ENCODE measurements around the gene SYNDIG1. TPM values are rescaled to one million over a fixed set of nuclear protein-coding genes. Genes with fewer than 3 reads are reported as not detected.

Gene SYNDIG1
- total and polyA plus RNA-seq, 2 donors (not counting 1 experiment from before 2014, with no cell fraction given): not detected

GRCh38 chr20:24669701-24670100, 200.3 kb downstream of the SYNDIG1 start:
- 71% methylated on average over 7 of the region's 7 CpGs for WGBS (ENCODE audit: insufficient coverage)
- peaks cover 1% of the 10 kb centered on the region for H3K4me1 Mint-ChIP-seq
- no peaks in the 10 kb centered on the region for H4K20me1 ChIP-seq (ENCODE audit: control insufficient read depth, insufficient read depth, low read length, poor library complexity, severe bottlenecking)
- TF ChIP-seq, protein P1, sequence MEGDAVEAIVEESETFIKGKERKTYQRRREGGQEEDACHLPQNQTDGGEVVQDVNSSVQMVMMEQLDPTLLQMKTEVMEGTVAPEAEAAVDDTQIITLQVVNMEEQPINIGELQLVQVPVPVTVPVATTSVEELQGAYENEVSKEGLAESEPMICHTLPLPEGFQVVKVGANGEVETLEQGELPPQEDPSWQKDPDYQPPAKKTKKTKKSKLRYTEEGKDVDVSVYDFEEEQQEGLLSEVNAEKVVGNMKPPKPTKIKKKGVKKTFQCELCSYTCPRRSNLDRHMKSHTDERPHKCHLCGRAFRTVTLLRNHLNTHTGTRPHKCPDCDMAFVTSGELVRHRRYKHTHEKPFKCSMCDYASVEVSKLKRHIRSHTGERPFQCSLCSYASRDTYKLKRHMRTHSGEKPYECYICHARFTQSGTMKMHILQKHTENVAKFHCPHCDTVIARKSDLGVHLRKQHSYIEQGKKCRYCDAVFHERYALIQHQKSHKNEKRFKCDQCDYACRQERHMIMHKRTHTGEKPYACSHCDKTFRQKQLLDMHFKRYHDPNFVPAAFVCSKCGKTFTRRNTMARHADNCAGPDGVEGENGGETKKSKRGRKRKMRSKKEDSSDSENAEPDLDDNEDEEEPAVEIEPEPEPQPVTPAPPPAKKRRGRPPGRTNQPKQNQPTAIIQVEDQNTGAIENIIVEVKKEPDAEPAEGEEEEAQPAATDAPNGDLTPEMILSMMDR (IDR thresholded peaks at IDR 0.05): no peak
- no peak for TF ChIP-seq EZH2 (IDR thresholded peaks at IDR 0.05; ENCODE audit: borderline replicate concordance, insufficient read depth, low read depth, low read length, poor library complexity, severe bottlenecking)
- H3K4me3 Mint-ChIP-seq: no peak overlapping the region
- no peaks in the 10 kb centered on the region for H3K27me3 Mint-ChIP-seq
- H3K9ac ChIP-seq (ENCODE audit: low read length): no peak overlapping the region
- no peaks in the 10 kb centered on the region for H3K4me1 ChIP-seq (ENCODE audit: control insufficient read depth in 2 of 2, insufficient read depth in 2 of 2, low read length in 2 of 2)
- ChIA-PET POLR2A (no interaction called here), CTCF (no interaction called here)
- no peak for DNase-seq
- ATAC-seq (ENCODE audit: low read depth): no peak
- H3K4me3 ChIP-seq (ENCODE audit: control extremely low read depth in 1 of 5, extremely low read depth in 1 of 5, insufficient read depth in 1 of 5, low read depth in 2 of 5, low read length in 4 of 5): no peak overlapping the region
- H3K4me2 ChIP-seq (replicated peaks; ENCODE audit: low read depth, low read length, poor library complexity, severe bottlenecking): no peak overlapping the region
- no peaks in the 10 kb centered on the region for H3K9me3 Mint-ChIP-seq (ENCODE audit: insufficient read depth)
- no peak overlapping the region for H3K27ac ChIP-seq (ENCODE audit: low read length in 2 of 2)
- H3K79me2 ChIP-seq (ENCODE audit: control insufficient read depth, insufficient read depth, low read length): no peaks in the 10 kb centered on the region
- H3K27ac Mint-ChIP-seq: no peak overlapping the region
- no peaks in the 10 kb centered on the region for H3K27me3 ChIP-seq (replicated peaks in 1 of 4; ENCODE audit: control extremely low read depth in 1 of 4, control insufficient read depth in 3 of 4, insufficient read depth in 4 of 4, low read length in 3 of 4)
- H2AFZ ChIP-seq (ENCODE audit: insufficient read depth, low read depth, low read length, poor library complexity, severe bottlenecking): no peak overlapping the region
- H3K9me3 ChIP-seq (ENCODE audit: control extremely low read depth in 1 of 3, control insufficient read depth in 2 of 3, insufficient read depth in 1 of 3, low read length in 2 of 3): peaks cover 0 to 4% (median 0%) of the 10 kb centered on the region in 3 donors
- no peaks in the 10 kb centered on the region for H3K36me3 ChIP-seq (replicated peaks in 1 of 2; ENCODE audit: control extremely low read depth in 1 of 2, control insufficient read depth in 1 of 2, extremely low read depth in 1 of 2, insufficient read depth in 2 of 2, low read length in 1 of 2)
- intact Hi-C loops (cut with micrococcal nuclease): no loop called here

GRCh38 chr20:24670341-24670872, 201.0 kb downstream of the SYNDIG1 start:
- ATAC-seq (ENCODE audit: low read depth): no peak
- no peak for TF ChIP-seq EZH2 (IDR thresholded peaks at IDR 0.05; ENCODE audit: borderline replicate concordance, insufficient read depth, low read depth, low read length, poor library complexity, severe bottlenecking)
- peaks cover 1% of the 10 kb centered on the region for H3K4me1 Mint-ChIP-seq
- H3K9ac ChIP-seq (ENCODE audit: low read length): no peak overlapping the region
- no peaks in the 10 kb centered on the region for H4K20me1 ChIP-seq (ENCODE audit: control insufficient read depth, insufficient read depth, low read length, poor library complexity, severe bottlenecking)
- H2AFZ ChIP-seq (ENCODE audit: insufficient read depth, low read depth, low read length, poor library complexity, severe bottlenecking): no peak overlapping the region
- no peaks in the 10 kb centered on the region for H3K27me3 Mint-ChIP-seq
- no peak overlapping the region for H3K4me3 ChIP-seq (ENCODE audit: control extremely low read depth in 1 of 5, extremely low read depth in 1 of 5, insufficient read depth in 1 of 5, low read depth in 2 of 5, low read length in 4 of 5)
- no peaks in the 10 kb centered on the region for H3K27me3 ChIP-seq (replicated peaks in 1 of 4; ENCODE audit: control extremely low read depth in 1 of 4, control insufficient read depth in 3 of 4, insufficient read depth in 4 of 4, low read length in 3 of 4)
- POLR2A ChIA-PET: no interaction called here
- CTCF ChIA-PET: no interaction called here
- H3K4me2 ChIP-seq (replicated peaks; ENCODE audit: low read depth, low read length, poor library complexity, severe bottlenecking): no peak overlapping the region
- no peaks in the 10 kb centered on the region for H3K79me2 ChIP-seq (ENCODE audit: control insufficient read depth, insufficient read depth, low read length)
- H3K9me3 Mint-ChIP-seq (ENCODE audit: insufficient read depth): no peaks in the 10 kb centered on the region
- H3K9me3 ChIP-seq (ENCODE audit: control extremely low read depth in 1 of 3, control insufficient read depth in 2 of 3, insufficient read depth in 1 of 3, low read length in 2 of 3): peaks cover 0 to 4% (median 0%) of the 10 kb centered on the region in 3 donors
- DNase-seq: no peak
- H3K4me1 ChIP-seq (ENCODE audit: control insufficient read depth in 2 of 2, insufficient read depth in 2 of 2, low read length in 2 of 2): no peaks in the 10 kb centered on the region
- WGBS (ENCODE audit: insufficient coverage): 90% methylated on average over 10 of the region's 10 CpGs
- H3K36me3 ChIP-seq (replicated peaks in 1 of 2; ENCODE audit: control extremely low read depth in 1 of 2, control insufficient read depth in 1 of 2, extremely low read depth in 1 of 2, insufficient read depth in 2 of 2, low read length in 1 of 2): no peaks in the 10 kb centered on the region
- H3K27ac Mint-ChIP-seq: no peak overlapping the region
- no peak overlapping the region for H3K27ac ChIP-seq (ENCODE audit: low read length in 2 of 2)
- no peak overlapping the region for H3K4me3 Mint-ChIP-seq
- intact Hi-C loops (cut with micrococcal nuclease): no loop called here
